ENCODE measurements around the gene SMDT1. TPM values are rescaled to one million over a fixed set of nuclear protein-coding genes. Genes with fewer than 3 reads are reported as not detected.

The SMDT1 gene
- total RNA-seq, 1 donor from 2014 or later: 65.1 TPM

- peaks cover 28% of the 10 kb centered on the region for H3K4me1 Mint-ChIP-seq (ENCODE audit: low read depth)
- intact Hi-C loops (cut with micrococcal nuclease): loop anchor here (5.0 to 10.0 kb wide), 5 partner anchors 77 to 368 kb away; partner anchors contain the start of genes CENPM, SREBF2 and WBP2NL
- peaks cover 4% of the 10 kb centered on the region for H3K36me3 Mint-ChIP-seq (ENCODE audit: low read depth)
- peak within 1 kb of the TSS; percentile 75 for H3K4me3 Mint-ChIP-seq (ENCODE audit: low read depth)
- peak within 1 kb of the TSS; percentile 76 for H3K27ac Mint-ChIP-seq
- no peaks in the 10 kb centered on the region for H3K9me3 Mint-ChIP-seq
- peak; percentile 52 for DNase-seq (ENCODE audit: low spot score)
- H3K27me3 Mint-ChIP-seq (ENCODE audit: low read depth): no peaks in the 10 kb centered on the region
These were observed 5.2 kb upstream of the SMDT1 start, which contains the start of gene PHETA2 for GRCh38 chr22:42074132-42074811. Gene PHETA2, plus strand, starts transcription at chr22:42074248. Its CDS starts 3,046 bp downstream, at chr22:42077294.

- peak overlapping the region; percentile 76 for H3K27ac Mint-ChIP-seq
- H3K27me3 Mint-ChIP-seq (ENCODE audit: low read depth): no peaks in the 10 kb centered on the region
- DNase-seq (ENCODE audit: low spot score): no peak
- H3K9me3 Mint-ChIP-seq: no peaks in the 10 kb centered on the region
- intact Hi-C loops (cut with micrococcal nuclease): loop anchor here (5.0 to 10.0 kb wide), 5 partner anchors 78 to 367 kb away; partner anchors contain the start of genes CENPM, SREBF2 and WBP2NL
- peaks cover 28% of the 10 kb centered on the region for H3K4me1 Mint-ChIP-seq (ENCODE audit: low read depth)
- H3K36me3 Mint-ChIP-seq (ENCODE audit: low read depth): peaks cover 6% of the 10 kb centered on the region
- H3K4me3 Mint-ChIP-seq (ENCODE audit: low read depth): peak overlapping the region; percentile 63
These were observed 4.4 kb upstream of the SMDT1 start for GRCh38 chr22:42074846-42075676.

GRCh38 chr22:42076764-42077485 is 2.6 kb upstream of the SMDT1 start:
- Mint-ChIP-seq H3K36me3 (ENCODE audit: low read depth) (peaks cover 11% of the 10 kb centered on the region), H3K9me3 (no peaks in the 10 kb centered on the region), H3K4me1 (ENCODE audit: low read depth) (peaks cover 25% of the 10 kb centered on the region), H3K4me3 (ENCODE audit: low read depth) (no peak overlapping the region), H3K27ac (no peak overlapping the region), H3K27me3 (ENCODE audit: low read depth) (no peaks in the 10 kb centered on the region)
- intact Hi-C loops (cut with micrococcal nuclease): loop anchor here (10.0 kb wide), 1 partner anchor 242 kb away; the partner anchor contains the start of gene SREBF2
- no peak for DNase-seq (ENCODE audit: low spot score)

- Mint-ChIP-seq H3K4me3 (ENCODE audit: low read depth) (peak overlapping the region; percentile 26), H3K36me3 (ENCODE audit: low read depth) (peaks cover 18% of the 10 kb centered on the region), H3K27ac (no peak overlapping the region), H3K4me1 (ENCODE audit: low read depth) (peaks cover 29% of the 10 kb centered on the region), H3K9me3 (no peaks in the 10 kb centered on the region), H3K27me3 (ENCODE audit: low read depth) (no peaks in the 10 kb centered on the region)
- no peak for DNase-seq (ENCODE audit: low spot score)
- intact Hi-C loops (cut with micrococcal nuclease): loop anchor here (10.0 kb wide), 1 partner anchor 243 kb away; the partner anchor contains the start of gene SREBF2
These were observed 1.9 kb upstream of the SMDT1 start for GRCh38 chr22:42077486-42078125.

- no peaks in the 10 kb centered on the region for H3K9me3 Mint-ChIP-seq
- H3K27ac Mint-ChIP-seq: peak overlapping the region; percentile 93
- DNase-seq (ENCODE audit: low spot score): no peak
- intact Hi-C loops (cut with micrococcal nuclease): loop anchor here (10.0 kb wide), 1 partner anchor 244 kb away; the partner anchor contains the start of gene SREBF2
- no peaks in the 10 kb centered on the region for H3K27me3 Mint-ChIP-seq (ENCODE audit: low read depth)
- H3K4me1 Mint-ChIP-seq (ENCODE audit: low read depth): peaks cover 30% of the 10 kb centered on the region
- H3K36me3 Mint-ChIP-seq (ENCODE audit: low read depth): peaks cover 26% of the 10 kb centered on the region
- H3K4me3 Mint-ChIP-seq (ENCODE audit: low read depth): peak overlapping the region; percentile 97
These were observed 806 bp upstream of the SMDT1 start for GRCh38 chr22:42078469-42079318.

- DNase-seq (ENCODE audit: low spot score): no peak
- no peaks in the 10 kb centered on the region for H3K27me3 Mint-ChIP-seq (ENCODE audit: low read depth)
- intact Hi-C loops (cut with micrococcal nuclease): loop anchor here (1.0 kb wide), 2 partner anchors 10 kb away; partner anchors contain the start of genes NAGA and NDUFA6
- peaks cover 26% of the 10 kb centered on the region for H3K4me1 Mint-ChIP-seq (ENCODE audit: low read depth)
- peaks cover 38% of the 10 kb centered on the region for H3K36me3 Mint-ChIP-seq (ENCODE audit: low read depth)
- H3K9me3 Mint-ChIP-seq: no peaks in the 10 kb centered on the region
- H3K27ac Mint-ChIP-seq: peak overlapping the region; percentile 93
- peak overlapping the region; percentile 97 for H3K4me3 Mint-ChIP-seq (ENCODE audit: low read depth)
These were observed 787 bp downstream of the SMDT1 start for GRCh38 chr22:42080287-42080686.

- no peak for DNase-seq (ENCODE audit: low spot score)
- Mint-ChIP-seq H3K9me3 (no peaks in the 10 kb centered on the region), H3K4me1 (ENCODE audit: low read depth) (peaks cover 25% of the 10 kb centered on the region), H3K27ac (no peak overlapping the region), H3K4me3 (ENCODE audit: low read depth) (no peak overlapping the region), H3K36me3 (ENCODE audit: low read depth) (peaks cover 55% of the 10 kb centered on the region), H3K27me3 (ENCODE audit: low read depth) (no peaks in the 10 kb centered on the region)
- intact Hi-C loops (cut with micrococcal nuclease): no loop called here
These were observed 3.6 kb downstream of the SMDT1 start for GRCh38 chr22:42083119-42083518.

- intact Hi-C loops (cut with micrococcal nuclease): no loop called here
- no peak overlapping the region for H3K27ac Mint-ChIP-seq
These were observed 5.4 kb downstream of the SMDT1 start for GRCh38 chr22:42084874-42085273.

GRCh38 chr22:42086051-42086450 is 6.6 kb downstream of the SMDT1 start:
- Mint-ChIP-seq H3K27ac (peak overlapping the region; percentile 31), H3K4me1 (ENCODE audit: low read depth) (peaks cover 20% of the 10 kb centered on the region), H3K4me3 (ENCODE audit: low read depth) (no peak overlapping the region), H3K36me3 (ENCODE audit: low read depth) (peaks cover 72% of the 10 kb centered on the region), H3K27me3 (ENCODE audit: low read depth) (no peaks in the 10 kb centered on the region), H3K9me3 (peaks cover 5% of the 10 kb centered on the region)
- intact Hi-C loops (cut with micrococcal nuclease): no loop called here
- DNase-seq (ENCODE audit: low spot score): no peak

More at GRCh38 chr22:42084874-42085273, 5.4 kb downstream of the SMDT1 start:
- Mint-ChIP-seq H3K4me3 (ENCODE audit: low read depth) (no peak overlapping the region), H3K27me3 (ENCODE audit: low read depth) (no peaks in the 10 kb centered on the region), H3K36me3 (ENCODE audit: low read depth) (peaks cover 68% of the 10 kb centered on the region), H3K9me3 (peaks cover 5% of the 10 kb centered on the region), H3K4me1 (ENCODE audit: low read depth) (peaks cover 26% of the 10 kb centered on the region)
- DNase-seq (ENCODE audit: low spot score): no peak

GRCh38 chr22:42090596-42091454 is 11.3 kb downstream of the SMDT1 start, which contains the start of gene NDUFA6:
Gene NDUFA6, minus strand, starts transcription at chr22:42090772. Its CDS starts 28 bp downstream, at chr22:42090744.
- Mint-ChIP-seq H3K4me1 (ENCODE audit: low read depth) (peaks cover 22% of the 10 kb centered on the region), H3K27me3 (ENCODE audit: low read depth) (no peaks in the 10 kb centered on the region), H3K4me3 (ENCODE audit: low read depth) (peak within 1 kb of the TSS; percentile 98), H3K36me3 (ENCODE audit: low read depth) (peaks cover 40% of the 10 kb centered on the region), H3K27ac (peak within 1 kb of the TSS; percentile 100), H3K9me3 (peaks cover 5% of the 10 kb centered on the region)
- peak; percentile 99 for DNase-seq (ENCODE audit: low spot score)
- intact Hi-C loops (cut with micrococcal nuclease): loop anchor here (1.0 to 5.0 kb wide), 6 partner anchors 11 to 524 kb away; partner anchors contain the start of genes POLDIP3 and TCF20
